ENCODE data around the gene ZBTB47.

The ZBTB47 gene

GRCh38 chr3:42701371-42702065 is 48.0 kb downstream of the ZBTB47 start:
- no peak for DNase-seq

- DNase-seq: no peak
Observed at GRCh38 chr3:42702066-42702951, 48.8 kb downstream of the ZBTB47 start, which contains the start of gene HHATL. HHATL (minus strand) TSS chr3:42702798; CDS start chr3:42700826, 1,972 bp downstream.

- no peak for DNase-seq
Observed at GRCh38 chr3:42702982-42703694, 49.6 kb downstream of the ZBTB47 start.

- DNase-seq: no peak
Observed at GRCh38 chr3:42703695-42704025, 50.2 kb downstream of the ZBTB47 start.

GRCh38 chr3:42704136-42704841 is 50.8 kb downstream of the ZBTB47 start:
- no peak for DNase-seq

- DNase-seq: no peak
Observed at GRCh38 chr3:42705058-42705767, 51.7 kb downstream of the ZBTB47 start.

- no peak for DNase-seq
Observed at GRCh38 chr3:42705962-42706585, 52.6 kb downstream of the ZBTB47 start.

- DNase-seq: no peak
Observed at GRCh38 chr3:42706721-42707619, 53.5 kb downstream of the ZBTB47 start.

GRCh38 chr3:42707620-42708355 is 54.3 kb downstream of the ZBTB47 start:
- DNase-seq: no peak

- DNase-seq: no peak
Observed at GRCh38 chr3:42708611-42709151, 55.2 kb downstream of the ZBTB47 start.

- DNase-seq: no peak
Observed at GRCh38 chr3:42709621-42710020, 56.1 kb downstream of the ZBTB47 start.

GRCh38 chr3:42710323-42711021 is 57.0 kb downstream of the ZBTB47 start:
- no peak for DNase-seq

GRCh38 chr3:42711491-42712343 is 58.2 kb downstream of the ZBTB47 start:
- no peak for DNase-seq

- no peak for DNase-seq
Observed at GRCh38 chr3:42712344-42712648, 58.8 kb downstream of the ZBTB47 start.

- no peak for DNase-seq
Observed at GRCh38 chr3:42712688-42713372, 59.3 kb downstream of the ZBTB47 start.

- no peak for DNase-seq
Observed at GRCh38 chr3:42713747-42714146, 60.2 kb downstream of the ZBTB47 start.

- no peak for DNase-seq
Observed at GRCh38 chr3:42714171-42714852, 60.8 kb downstream of the ZBTB47 start.

Data from kidney glomerular epithelial cell (primary cell).